Esophagus (tissue), 2 donors: ENCODE results near the gene SKIC3. TPM values are rescaled to one million over a fixed set of nuclear protein-coding genes. Genes with fewer than 3 reads are reported as not detected.

Experiments
- H3K27ac ChIP-seq, 2 donors: one replicate each; pipeline ENCODE4 v1.5.1; 2013; ENCODE audit warnings: low read depth in 2 of 2, mild to moderate bottlenecking in 2 of 2, inconsistent platforms in 1 of 2, low read length in 1 of 2, moderate library complexity in 1 of 2
- H3K27me3 ChIP-seq, 2 donors: one replicate each; pipeline ENCODE4 v1.6.1; 2013; ENCODE audit warnings: low read length in 2 of 2, control low read depth in 1 of 2, mild to moderate bottlenecking in 1 of 2; ENCODE audit not compliant: insufficient read depth in 2 of 2, control insufficient read depth in 1 of 2
- H3K36me3 ChIP-seq, 2 donors: one replicate each; pipeline ENCODE4 v1.6.1; 2013; ENCODE audit warnings: low read length in 1 of 2; ENCODE audit not compliant: control insufficient read depth in 2 of 2, insufficient read depth in 2 of 2
- H3K4me1 ChIP-seq, 2 donors: one replicate each; pipeline ENCODE4 v1.6.1; 2013; ENCODE audit warnings: low read length in 1 of 2; ENCODE audit not compliant: control insufficient read depth in 2 of 2, insufficient read depth in 2 of 2
- H3K4me3 ChIP-seq, 2 donors: one replicate each; pipeline ENCODE4 v1.5.1; 2013; ENCODE audit warnings: low read length in 2 of 2, mild to moderate bottlenecking in 2 of 2, low read depth in 1 of 2, moderate library complexity in 1 of 2
- H3K9me3 ChIP-seq, 2 donors: one replicate each; pipeline ENCODE4 v1.6.1; 2013; ENCODE audit warnings: mild to moderate bottlenecking in 2 of 2, low read depth in 1 of 2, low read length in 1 of 2, moderate library complexity in 1 of 2; ENCODE audit not compliant: control insufficient read depth in 2 of 2, insufficient read depth in 1 of 2
- WGBS, 2 donors: extraction: QIAGEN DNeasy Blood & Tissue Kit; methylation state at CpG; one replicate each; pipeline ENCODE4 v1.1.7; 2013; 5-methylcytosine and 5-hydroxymethylcytosine counted together
- polyA plus RNA-seq, 2 donors: library from polyadenylated mRNA; stranded (reverse); fragments of 200-250 nt; gene quantifications; one replicate each; pipeline ENCODE4 v1.2.3, GENCODE V29; 2013
- donor health status: healthy with polysubstance abuse.
- donor health status: Bipolar disorder and iron deficiency.

The SKIC3 gene
- polyA plus RNA-seq, 2 donors, result 11.7 to 13.0 TPM

- Histone ChIP-seq H3K36me3 (peaks cover 0 to 7% of the 10 kb centered on the region in 2 donors), H3K27ac (no peak overlapping the region), H3K27me3 (no peaks in the 10 kb centered on the region), H3K4me3 (no peak overlapping the region), H3K9me3 (no peaks in the 10 kb centered on the region), H3K4me1 (no peaks in the 10 kb centered on the region)
These were observed 21.0 kb downstream of the SKIC3 start for GRCh38 chr5:95533761-95534160.

- Histone ChIP-seq H3K9me3 (no peaks in the 10 kb centered on the region), H3K36me3 (peaks cover 0 to 7% of the 10 kb centered on the region in 2 donors)
- WGBS, 2 donors, result 58 to 70% methylated on average over 2 of the region's 2 CpGs
These were observed 21.7 kb downstream of the SKIC3 start for GRCh38 chr5:95533106-95533505.

DNA sequence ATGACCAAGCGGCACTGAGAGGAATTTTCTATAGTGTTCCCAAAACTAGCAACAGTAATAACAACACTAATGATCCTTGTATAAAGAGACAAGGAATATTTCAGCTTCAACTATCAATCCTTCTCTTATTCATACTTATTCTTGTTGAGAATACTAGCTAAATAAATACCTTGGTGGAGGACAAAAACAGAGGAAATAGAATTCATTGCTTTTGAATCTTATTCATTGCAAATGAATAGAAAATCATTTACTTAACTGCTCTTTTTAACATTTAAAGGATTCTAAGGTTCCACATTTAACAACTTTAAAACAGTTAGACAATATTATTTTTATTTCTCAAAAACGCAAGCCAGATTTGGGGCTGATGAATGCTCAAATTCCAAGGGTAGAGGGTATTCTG is 22.4 kb downstream of the SKIC3 start:
- whole genome bisulfite sequencing, 2 donors, result 92 to 97% methylated on average over 2 of the region's 2 CpGs
- peaks cover 0 to 7% of the 10 kb centered on the region in 2 donors for H3K36me3 ChIP-seq
- no peak overlapping the region for H3K27ac ChIP-seq
- H3K4me1 ChIP-seq, result no peaks in the 10 kb centered on the region
- H3K9me3 ChIP-seq, result no peaks in the 10 kb centered on the region
- H3K27me3 ChIP-seq, result no peaks in the 10 kb centered on the region
- H3K4me3 ChIP-seq, result no peak overlapping the region

More at GRCh38 chr5:95533106-95533505, 21.7 kb downstream of the SKIC3 start:
- Histone ChIP-seq H3K27me3 (no peaks in the 10 kb centered on the region), H3K27ac (no peak overlapping the region), H3K4me1 (no peaks in the 10 kb centered on the region), H3K4me3 (no peak overlapping the region)

- H3K27ac ChIP-seq, result no peak overlapping the region
- no peak overlapping the region for H3K4me3 ChIP-seq
- peaks cover 0 to 7% of the 10 kb centered on the region in 2 donors for H3K36me3 ChIP-seq
- H3K4me1 ChIP-seq, result no peaks in the 10 kb centered on the region
- no peaks in the 10 kb centered on the region for H3K9me3 ChIP-seq
- no peaks in the 10 kb centered on the region for H3K27me3 ChIP-seq
These were observed 23.3 kb downstream of the SKIC3 start for GRCh38 chr5:95531491-95531890.

DNA sequence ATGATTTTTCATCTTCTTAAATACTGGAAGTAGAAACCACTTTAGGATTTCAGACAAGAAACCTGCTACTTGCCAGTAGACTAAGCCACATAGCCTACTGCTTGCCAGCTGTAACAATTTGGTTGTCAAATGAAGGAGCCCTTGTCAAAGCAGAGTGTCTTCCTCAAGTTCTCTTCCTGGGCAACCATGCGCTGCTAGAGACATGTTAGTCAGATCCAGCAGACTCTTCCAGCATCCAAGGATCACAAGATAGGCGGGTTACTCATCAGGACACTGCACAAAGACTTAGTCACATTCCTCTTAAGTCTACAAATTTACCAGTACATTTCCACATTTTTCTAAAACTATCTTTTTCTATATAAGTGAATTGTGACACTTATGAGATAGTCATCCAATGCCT is 24.4 kb downstream of the SKIC3 start:
- Histone ChIP-seq H3K4me1 (no peaks in the 10 kb centered on the region), H3K27ac (no peak overlapping the region), H3K27me3 (no peaks in the 10 kb centered on the region), H3K9me3 (no peaks in the 10 kb centered on the region), H3K36me3 (peaks cover 0 to 7% of the 10 kb centered on the region in 2 donors), H3K4me3 (no peak overlapping the region)
- WGBS, 2 donors, result 98 to 99% methylated on average over 2 of the region's 2 CpGs

- Histone ChIP-seq H3K4me3 (no peak overlapping the region), H3K4me1 (no peaks in the 10 kb centered on the region), H3K27me3 (no peaks in the 10 kb centered on the region), H3K9me3 (no peaks in the 10 kb centered on the region), H3K27ac (no peak overlapping the region), H3K36me3 (peaks cover 0 to 10% of the 10 kb centered on the region in 2 donors)
These were observed 26.2 kb downstream of the SKIC3 start for GRCh38 chr5:95528565-95528964.

GRCh38 chr5:95526871-95527270 is 27.9 kb downstream of the SKIC3 start:
- H3K4me1 ChIP-seq, result no peaks in the 10 kb centered on the region
- 95 to 97% methylated on average over 2 of the region's 2 CpGs for WGBS, 2 donors
- H3K27me3 ChIP-seq, result no peaks in the 10 kb centered on the region
- H3K36me3 ChIP-seq, result peaks cover 0 to 10% of the 10 kb centered on the region in 2 donors
- H3K9me3 ChIP-seq, result no peaks in the 10 kb centered on the region
- no peak overlapping the region for H3K27ac ChIP-seq
- H3K4me3 ChIP-seq, result no peak overlapping the region

GRCh38 chr5:95524423-95524822 is 30.4 kb downstream of the SKIC3 start:
- no peaks in the 10 kb centered on the region for H3K4me1 ChIP-seq
- 86 to 91% methylated on average over 2 of the region's 2 CpGs for WGBS, 2 donors
- H3K4me3 ChIP-seq, result no peak overlapping the region
- H3K27ac ChIP-seq, result no peak overlapping the region
- no peaks in the 10 kb centered on the region for H3K27me3 ChIP-seq
- H3K9me3 ChIP-seq, result no peaks in the 10 kb centered on the region
- H3K36me3 ChIP-seq, result peaks cover 2 to 8% of the 10 kb centered on the region in 2 donors

- H3K9me3 ChIP-seq, result no peaks in the 10 kb centered on the region
- H3K4me1 ChIP-seq, result no peaks in the 10 kb centered on the region
- H3K36me3 ChIP-seq, result peaks cover 2 to 9% of the 10 kb centered on the region in 2 donors
- H3K27me3 ChIP-seq, result no peaks in the 10 kb centered on the region
- WGBS, 2 donors, result 88 to 93% methylated on average over 1 of the region's 1 CpG
- no peak overlapping the region for H3K4me3 ChIP-seq
- H3K27ac ChIP-seq, result no peak overlapping the region
These were observed 34.6 kb downstream of the SKIC3 start for GRCh38 chr5:95520206-95520605.

- H3K4me1 ChIP-seq, result no peaks in the 10 kb centered on the region
- no peak overlapping the region for H3K4me3 ChIP-seq
- no peak overlapping the region for H3K27ac ChIP-seq
- no peaks in the 10 kb centered on the region for H3K27me3 ChIP-seq
- no peaks in the 10 kb centered on the region for H3K9me3 ChIP-seq
- peaks cover 2 to 6% of the 10 kb centered on the region in 2 donors for H3K36me3 ChIP-seq
- 95% methylated on average over 1 of the region's 1 CpG for WGBS, 2 donors
These were observed 35.1 kb downstream of the SKIC3 start for GRCh38 chr5:95519681-95520080.
